Measurements from ENCODE around the gene ADAM19. TPM values are rescaled to one million over a fixed set of nuclear protein-coding genes. Genes with fewer than 3 reads are reported as not detected.

ADAM19 gene
- total and polyA plus RNA-seq, 2 donors from 2014 or later = 0.88 to 9.2 TPM

GRCh38 chr5:157468293-157468965, 107.1 kb downstream of the ADAM19 start:
- intact Hi-C loops (cut with DNase I) = no loop called here
- DNase-seq = no peak
- Histone ChIP-seq H3K4me1 (ENCODE audit: control insufficient read depth in 2 of 3, insufficient read depth in 2 of 3, low read depth in 1 of 3, low read length in 3 of 3) (no peaks in the 10 kb centered on the region), H3K9ac (ENCODE audit: low read length in 3 of 3) (no peak overlapping the region), H3K9me3 (ENCODE audit: control insufficient read depth in 2 of 3, insufficient read depth in 1 of 3, low read length in 3 of 3) (no peaks in the 10 kb centered on the region), H3K4me3 (ENCODE audit: low read length in 3 of 3) (no peak overlapping the region), H3K27ac (ENCODE audit: low read depth in 2 of 2, low read length in 2 of 2) (no peak overlapping the region), H3K36me3 (ENCODE audit: control insufficient read depth in 2 of 3, insufficient read depth in 3 of 3, low read length in 3 of 3) (no peaks in the 10 kb centered on the region), H3K27me3 (ENCODE audit: control insufficient read depth, insufficient read depth, low read length) (no peaks in the 10 kb centered on the region)
- TF ChIP-seq, protein P1, sequence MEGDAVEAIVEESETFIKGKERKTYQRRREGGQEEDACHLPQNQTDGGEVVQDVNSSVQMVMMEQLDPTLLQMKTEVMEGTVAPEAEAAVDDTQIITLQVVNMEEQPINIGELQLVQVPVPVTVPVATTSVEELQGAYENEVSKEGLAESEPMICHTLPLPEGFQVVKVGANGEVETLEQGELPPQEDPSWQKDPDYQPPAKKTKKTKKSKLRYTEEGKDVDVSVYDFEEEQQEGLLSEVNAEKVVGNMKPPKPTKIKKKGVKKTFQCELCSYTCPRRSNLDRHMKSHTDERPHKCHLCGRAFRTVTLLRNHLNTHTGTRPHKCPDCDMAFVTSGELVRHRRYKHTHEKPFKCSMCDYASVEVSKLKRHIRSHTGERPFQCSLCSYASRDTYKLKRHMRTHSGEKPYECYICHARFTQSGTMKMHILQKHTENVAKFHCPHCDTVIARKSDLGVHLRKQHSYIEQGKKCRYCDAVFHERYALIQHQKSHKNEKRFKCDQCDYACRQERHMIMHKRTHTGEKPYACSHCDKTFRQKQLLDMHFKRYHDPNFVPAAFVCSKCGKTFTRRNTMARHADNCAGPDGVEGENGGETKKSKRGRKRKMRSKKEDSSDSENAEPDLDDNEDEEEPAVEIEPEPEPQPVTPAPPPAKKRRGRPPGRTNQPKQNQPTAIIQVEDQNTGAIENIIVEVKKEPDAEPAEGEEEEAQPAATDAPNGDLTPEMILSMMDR (IDR thresholded peaks at IDR 0.05; ENCODE audit: borderline replicate concordance, extremely low read depth, insufficient read depth) = no peak
- FAIRE-seq = no peak

GRCh38 chr5:157464519-157465171, 110.9 kb downstream of the ADAM19 start:
- no peak overlapping the region for H3K9ac ChIP-seq (ENCODE audit: low read length in 3 of 3)
- FAIRE-seq = no peak
- intact Hi-C loops (cut with DNase I) = no loop called here
- H3K9me3 ChIP-seq (ENCODE audit: control insufficient read depth in 2 of 3, insufficient read depth in 1 of 3, low read length in 3 of 3) = no peaks in the 10 kb centered on the region
- peaks cover 0 to 2% (median 0%) of the 10 kb centered on the region in 3 donors for H3K4me1 ChIP-seq (ENCODE audit: control insufficient read depth in 2 of 3, insufficient read depth in 2 of 3, low read depth in 1 of 3, low read length in 3 of 3)
- no peaks in the 10 kb centered on the region for H3K36me3 ChIP-seq (ENCODE audit: control insufficient read depth in 2 of 3, insufficient read depth in 3 of 3, low read length in 3 of 3)
- no peak for DNase-seq
- no peak overlapping the region for H3K4me3 ChIP-seq (ENCODE audit: low read length in 3 of 3)
- TF ChIP-seq, protein P1 (IDR thresholded peaks at IDR 0.05; ENCODE audit: borderline replicate concordance, extremely low read depth, insufficient read depth) = no peak
- no peak overlapping the region for H3K27ac ChIP-seq (ENCODE audit: low read depth in 2 of 2, low read length in 2 of 2)
- H3K27me3 ChIP-seq (ENCODE audit: control insufficient read depth, insufficient read depth, low read length) = peaks cover 4% of the 10 kb centered on the region

- Histone ChIP-seq H3K27me3 (ENCODE audit: control insufficient read depth, insufficient read depth, low read length) (peaks cover 4% of the 10 kb centered on the region), H3K9ac (ENCODE audit: low read length in 3 of 3) (no peak overlapping the region), H3K4me3 (ENCODE audit: low read length in 3 of 3) (no peak overlapping the region), H3K27ac (ENCODE audit: low read depth in 2 of 2, low read length in 2 of 2) (no peak overlapping the region), H3K36me3 (ENCODE audit: control insufficient read depth in 2 of 3, insufficient read depth in 3 of 3, low read length in 3 of 3) (no peaks in the 10 kb centered on the region), H3K9me3 (ENCODE audit: control insufficient read depth in 2 of 3, insufficient read depth in 1 of 3, low read length in 3 of 3) (no peaks in the 10 kb centered on the region), H3K4me1 (ENCODE audit: control insufficient read depth in 2 of 3, insufficient read depth in 2 of 3, low read depth in 1 of 3, low read length in 3 of 3) (peaks cover 0 to 3% (median 0%) of the 10 kb centered on the region in 3 donors)
- intact Hi-C loops (cut with DNase I) = no loop called here
- DNase-seq (no peak), FAIRE-seq (no peak)
- TF ChIP-seq, protein P1 (IDR thresholded peaks at IDR 0.05; ENCODE audit: borderline replicate concordance, extremely low read depth, insufficient read depth) = no peak
Observed at GRCh38 chr5:157463621-157464518, 111.7 kb downstream of the ADAM19 start.
